Measurements from ENCODE around the gene ZNF12. TPM values are rescaled to one million over a fixed set of nuclear protein-coding genes. Genes with fewer than 3 reads are reported as not detected.

ZNF12 gene
- total and polyA plus RNA-seq, 2 of the 8 experiments (the other 6 are each of a cell fraction or from before 2014, with no cell fraction given): 6.7 to 16.2 TPM

DNA sequence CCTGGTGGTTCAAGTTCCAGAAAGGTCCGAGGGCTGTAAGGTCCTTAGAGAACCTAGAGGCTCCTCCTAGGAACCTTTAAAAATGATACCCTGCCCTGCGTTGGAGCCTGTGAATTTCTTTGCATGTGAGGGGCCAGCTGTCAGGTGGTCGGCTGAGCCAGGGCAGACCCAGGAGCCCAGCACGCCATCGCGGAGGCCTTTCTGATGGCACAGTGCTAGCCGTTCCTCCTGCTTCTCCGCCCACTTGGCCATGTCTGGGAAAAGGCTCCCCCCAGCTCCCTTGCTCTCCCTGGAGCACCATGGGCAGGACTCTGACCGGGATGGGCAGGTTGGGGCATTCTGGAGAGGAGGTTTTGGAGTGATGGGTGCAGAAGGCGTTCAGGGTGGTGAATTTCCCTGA is 62.0 kb downstream of the ZNF12 start (continued):
- TF ChIP-seq, protein P1, sequence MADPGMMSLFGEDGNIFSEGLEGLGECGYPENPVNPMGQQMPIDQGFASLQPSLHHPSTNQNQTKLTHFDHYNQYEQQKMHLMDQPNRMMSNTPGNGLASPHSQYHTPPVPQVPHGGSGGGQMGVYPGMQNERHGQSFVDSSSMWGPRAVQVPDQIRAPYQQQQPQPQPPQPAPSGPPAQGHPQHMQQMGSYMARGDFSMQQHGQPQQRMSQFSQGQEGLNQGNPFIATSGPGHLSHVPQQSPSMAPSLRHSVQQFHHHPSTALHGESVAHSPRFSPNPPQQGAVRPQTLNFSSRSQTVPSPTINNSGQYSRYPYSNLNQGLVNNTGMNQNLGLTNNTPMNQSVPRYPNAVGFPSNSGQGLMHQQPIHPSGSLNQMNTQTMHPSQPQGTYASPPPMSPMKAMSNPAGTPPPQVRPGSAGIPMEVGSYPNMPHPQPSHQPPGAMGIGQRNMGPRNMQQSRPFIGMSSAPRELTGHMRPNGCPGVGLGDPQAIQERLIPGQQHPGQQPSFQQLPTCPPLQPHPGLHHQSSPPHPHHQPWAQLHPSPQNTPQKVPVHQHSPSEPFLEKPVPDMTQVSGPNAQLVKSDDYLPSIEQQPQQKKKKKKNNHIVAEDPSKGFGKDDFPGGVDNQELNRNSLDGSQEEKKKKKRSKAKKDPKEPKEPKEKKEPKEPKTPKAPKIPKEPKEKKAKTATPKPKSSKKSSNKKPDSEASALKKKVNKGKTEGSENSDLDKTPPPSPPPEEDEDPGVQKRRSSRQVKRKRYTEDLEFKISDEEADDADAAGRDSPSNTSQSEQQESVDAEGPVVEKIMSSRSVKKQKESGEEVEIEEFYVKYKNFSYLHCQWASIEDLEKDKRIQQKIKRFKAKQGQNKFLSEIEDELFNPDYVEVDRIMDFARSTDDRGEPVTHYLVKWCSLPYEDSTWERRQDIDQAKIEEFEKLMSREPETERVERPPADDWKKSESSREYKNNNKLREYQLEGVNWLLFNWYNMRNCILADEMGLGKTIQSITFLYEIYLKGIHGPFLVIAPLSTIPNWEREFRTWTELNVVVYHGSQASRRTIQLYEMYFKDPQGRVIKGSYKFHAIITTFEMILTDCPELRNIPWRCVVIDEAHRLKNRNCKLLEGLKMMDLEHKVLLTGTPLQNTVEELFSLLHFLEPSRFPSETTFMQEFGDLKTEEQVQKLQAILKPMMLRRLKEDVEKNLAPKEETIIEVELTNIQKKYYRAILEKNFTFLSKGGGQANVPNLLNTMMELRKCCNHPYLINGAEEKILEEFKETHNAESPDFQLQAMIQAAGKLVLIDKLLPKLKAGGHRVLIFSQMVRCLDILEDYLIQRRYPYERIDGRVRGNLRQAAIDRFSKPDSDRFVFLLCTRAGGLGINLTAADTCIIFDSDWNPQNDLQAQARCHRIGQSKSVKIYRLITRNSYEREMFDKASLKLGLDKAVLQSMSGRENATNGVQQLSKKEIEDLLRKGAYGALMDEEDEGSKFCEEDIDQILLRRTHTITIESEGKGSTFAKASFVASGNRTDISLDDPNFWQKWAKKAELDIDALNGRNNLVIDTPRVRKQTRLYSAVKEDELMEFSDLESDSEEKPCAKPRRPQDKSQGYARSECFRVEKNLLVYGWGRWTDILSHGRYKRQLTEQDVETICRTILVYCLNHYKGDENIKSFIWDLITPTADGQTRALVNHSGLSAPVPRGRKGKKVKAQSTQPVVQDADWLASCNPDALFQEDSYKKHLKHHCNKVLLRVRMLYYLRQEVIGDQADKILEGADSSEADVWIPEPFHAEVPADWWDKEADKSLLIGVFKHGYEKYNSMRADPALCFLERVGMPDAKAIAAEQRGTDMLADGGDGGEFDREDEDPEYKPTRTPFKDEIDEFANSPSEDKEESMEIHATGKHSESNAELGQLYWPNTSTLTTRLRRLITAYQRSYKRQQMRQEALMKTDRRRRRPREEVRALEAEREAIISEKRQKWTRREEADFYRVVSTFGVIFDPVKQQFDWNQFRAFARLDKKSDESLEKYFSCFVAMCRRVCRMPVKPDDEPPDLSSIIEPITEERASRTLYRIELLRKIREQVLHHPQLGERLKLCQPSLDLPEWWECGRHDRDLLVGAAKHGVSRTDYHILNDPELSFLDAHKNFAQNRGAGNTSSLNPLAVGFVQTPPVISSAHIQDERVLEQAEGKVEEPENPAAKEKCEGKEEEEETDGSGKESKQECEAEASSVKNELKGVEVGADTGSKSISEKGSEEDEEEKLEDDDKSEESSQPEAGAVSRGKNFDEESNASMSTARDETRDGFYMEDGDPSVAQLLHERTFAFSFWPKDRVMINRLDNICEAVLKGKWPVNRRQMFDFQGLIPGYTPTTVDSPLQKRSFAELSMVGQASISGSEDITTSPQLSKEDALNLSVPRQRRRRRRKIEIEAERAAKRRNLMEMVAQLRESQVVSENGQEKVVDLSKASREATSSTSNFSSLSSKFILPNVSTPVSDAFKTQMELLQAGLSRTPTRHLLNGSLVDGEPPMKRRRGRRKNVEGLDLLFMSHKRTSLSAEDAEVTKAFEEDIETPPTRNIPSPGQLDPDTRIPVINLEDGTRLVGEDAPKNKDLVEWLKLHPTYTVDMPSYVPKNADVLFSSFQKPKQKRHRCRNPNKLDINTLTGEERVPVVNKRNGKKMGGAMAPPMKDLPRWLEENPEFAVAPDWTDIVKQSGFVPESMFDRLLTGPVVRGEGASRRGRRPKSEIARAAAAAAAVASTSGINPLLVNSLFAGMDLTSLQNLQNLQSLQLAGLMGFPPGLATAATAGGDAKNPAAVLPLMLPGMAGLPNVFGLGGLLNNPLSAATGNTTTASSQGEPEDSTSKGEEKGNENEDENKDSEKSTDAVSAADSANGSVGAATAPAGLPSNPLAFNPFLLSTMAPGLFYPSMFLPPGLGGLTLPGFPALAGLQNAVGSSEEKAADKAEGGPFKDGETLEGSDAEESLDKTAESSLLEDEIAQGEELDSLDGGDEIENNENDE (IDR thresholded peaks at IDR 0.05; ENCODE audit: insufficient replicate concordance, low read length): no peak
- no peak for TF ChIP-seq BCL11A (IDR thresholded peaks at IDR 0.05; ENCODE audit: low read depth in 2 of 2, low read length in 2 of 2)
- no peak for TF ChIP-seq PHF8 (conservative IDR thresholded peaks at IDR 0.05; ENCODE audit: low read depth, low read length)
- TF ChIP-seq BACH1 (IDR thresholded peaks at IDR 0.05; ENCODE audit: low read length): no peak
- TF ChIP-seq SIX5 (IDR thresholded peaks at IDR 0.05; ENCODE audit: low read depth, low read length): no peak
- TF ChIP-seq SP4 (IDR thresholded peaks at IDR 0.05; ENCODE audit: low read length): no peak
- no peak for TF ChIP-seq SP2 (IDR thresholded peaks at IDR 0.05; ENCODE audit: low read length)
- TF ChIP-seq BRCA1 (IDR thresholded peaks at IDR 0.05; ENCODE audit: low read depth, low read length): no peak
- TF ChIP-seq CREB1 (IDR thresholded peaks at IDR 0.05): no peak

All from H1 (cell line).